ENCODE results near the gene TMEM69.
"Not testable (repeated sequence)": the region's sequence is repeated elsewhere in the genome, so short reads cannot be mapped to it uniquely, and the experiment has no call there.

TMEM69 gene

DNA sequence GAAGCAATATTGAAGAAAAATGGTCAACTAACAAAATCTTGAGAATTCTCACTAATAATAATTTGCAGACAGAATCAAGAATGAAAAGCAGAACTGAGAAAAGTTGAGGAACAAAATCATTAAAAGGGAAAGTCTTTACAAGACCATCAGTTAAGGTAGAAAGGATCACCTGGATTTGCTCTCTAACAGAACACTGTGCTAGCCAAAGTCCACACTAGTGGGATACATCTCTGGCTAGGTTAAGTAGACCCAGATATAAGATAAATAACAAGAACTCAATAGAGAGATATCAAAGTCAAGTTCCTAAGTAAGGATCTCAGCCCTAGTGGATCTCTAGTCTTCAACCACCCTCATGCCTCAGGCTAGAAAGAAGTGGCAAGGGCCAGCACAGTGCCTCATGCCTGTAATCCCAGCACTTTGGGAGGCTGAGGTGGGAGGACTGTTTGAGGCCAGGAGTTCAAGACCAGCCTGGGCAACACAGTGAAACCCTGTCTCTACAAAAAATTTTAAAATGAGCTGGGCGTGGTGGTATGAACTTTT lies 42.9 kb downstream of the TMEM69 start:
- no peak for DNase-seq (ENCODE audit: low read depth in 1 of 2, low spot score in 1 of 2)

DNA sequence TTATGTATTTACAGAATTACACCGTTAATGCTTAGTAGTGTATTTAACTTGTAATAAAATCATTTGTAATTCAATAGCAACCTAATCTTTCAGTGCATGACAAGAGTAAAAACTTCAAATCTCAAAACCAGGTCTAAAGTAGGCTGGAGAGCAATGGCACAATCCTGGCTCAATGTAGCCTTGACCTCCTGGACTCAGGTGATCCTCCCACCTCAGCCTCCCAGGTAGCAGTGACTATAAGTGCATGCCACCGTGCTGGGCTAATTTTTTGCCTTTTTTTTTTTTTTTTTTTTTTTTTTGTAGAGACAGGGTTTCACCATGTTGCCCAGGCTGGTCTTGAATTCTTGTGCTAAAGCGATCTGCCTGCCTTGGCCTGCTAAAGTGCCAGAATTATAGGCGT lies 51.2 kb downstream of the TMEM69 start:
- DNase-seq (ENCODE audit: low read depth in 1 of 2, low spot score in 1 of 2), result no peak

DNA sequence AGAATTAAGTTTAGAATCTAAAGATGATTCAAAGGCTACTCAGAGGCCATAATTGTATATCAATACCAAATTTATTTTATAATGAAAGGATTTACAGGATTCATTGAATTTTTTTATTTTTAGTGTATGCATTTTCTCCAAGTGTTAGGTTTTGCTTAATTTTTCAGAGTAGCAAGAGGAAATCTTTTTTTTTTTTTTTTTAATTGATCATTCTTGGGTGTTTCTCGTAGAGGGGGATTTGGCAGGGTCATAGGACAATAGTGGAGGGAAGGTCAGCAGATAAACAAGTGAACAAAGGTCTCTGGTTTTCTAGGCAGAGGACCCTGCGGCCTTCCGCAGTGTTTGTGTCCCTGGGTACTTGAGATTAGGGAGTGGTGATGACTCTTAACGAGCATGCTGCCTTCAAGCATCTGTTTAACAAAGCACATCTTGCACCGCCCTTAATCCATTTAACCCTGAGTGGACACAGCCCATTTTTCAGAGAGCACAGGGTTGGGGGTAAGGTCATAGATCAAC lies 51.7 kb downstream of the TMEM69 start:
- DNase-seq (ENCODE audit: low read depth in 1 of 2, low spot score in 1 of 2), result not testable (repeated sequence)
